ENCODE data around the gene PAM16. TPM values are rescaled to one million over a fixed set of nuclear protein-coding genes. Genes with fewer than 3 reads are reported as not detected.
"Not testable (repeated sequence)": the region's sequence is repeated elsewhere in the genome, so short reads cannot be mapped to it uniquely, and the experiment has no call there.

PAM16 gene
- total RNA-seq (10 to 100 TPM; 41.2 to 53.7 (median 47.4) TPM), total RNA-seq (0.96 to 4.5 (median 2.6) reads per million in 29 experiments)
- 17.1 TPM for total RNA-seq (2013)

- H3K36me3 ChIP-seq (ENCODE audit: control insufficient read depth in 2 of 2, extremely low read depth in 1 of 2, insufficient read depth in 1 of 2, low read length in 1 of 2), result peaks cover 6 to 15% of the 10 kb centered on the region in 2 donors
- WGBS (ENCODE audit: insufficient coverage), result under 1% methylated on average over 72 of the region's 81 CpGs
- Mint-ChIP-seq H3K4me3 (peak within 1 kb of the TSS; percentile 81 to 93 (median 88)), H3K9me3 (no peaks in the 10 kb centered on the region), H3K27me3 (no peaks in the 10 kb centered on the region), H3K4me1 (peaks cover 16 to 41% (median 37%) of the 10 kb centered on the region in 3 donors), H3K36me3 (peaks cover 7% of the 10 kb centered on the region), H3K27ac (peak within 1 kb of the TSS; percentile 87 to 91)
- ChIA-PET CTCF (interaction anchor here (0.5 to 0.7 kb wide), 4 partner anchors 63 to 234 kb away, joined by 3 to 5 read pairs (median 4); partner anchors contain the start of gene TFAP4 (in 1 of the 2)), POLR2A (interaction anchor here in 1 of 2 donors (0.5 to 0.7 kb wide), 4 partner anchors 41 to 388 kb away, joined by 3 to 4 read pairs (median 3); no protein-coding TSS in a partner anchor)
- DNase-seq (peak; percentile 91 to 98 (median 96)), ATAC-seq (replicated peaks in 1 of 4) (peak; percentile 88 to 92 (median 90))
- peaks cover 8 to 30% of the 10 kb centered on the region in 2 experiments for H3K4me1 ChIP-seq (ENCODE audit: control insufficient read depth in 1 of 2, extremely low read depth in 1 of 2, insufficient read depth in 2 of 2, low read length in 2 of 2)
- H3K27me3 ChIP-seq (replicated peaks in 1 of 2; ENCODE audit: control insufficient read depth in 2 of 2, extremely low read depth in 1 of 2, insufficient read depth in 2 of 2, low read length in 1 of 2), result no peaks in the 10 kb centered on the region
- peak within 1 kb of the TSS; percentile 69 to 97 for H3K4me3 ChIP-seq (ENCODE audit: control insufficient read depth in 1 of 2, extremely low read depth in 1 of 2, low read length in 1 of 2)
- peak within 1 kb of the TSS; percentile 61 for H3K27ac ChIP-seq (ENCODE audit: low read length)
- no peaks in the 10 kb centered on the region for H3K9me3 ChIP-seq
Measured at GRCh38 chr16:4350787-4351659, at the start of gene PAM16. Gene PAM16, minus strand, starts transcription at chr16:4351321. Its CDS starts 87 bp downstream, at chr16:4351234.

- Histone ChIP-seq H3K4me1 (ENCODE audit: control insufficient read depth in 1 of 2, extremely low read depth in 1 of 2, insufficient read depth in 2 of 2, low read length in 2 of 2) (peaks cover 0 to 18% of the 10 kb centered on the region in 2 experiments), H3K9me3 (no peaks in the 10 kb centered on the region), H3K27me3 (replicated peaks in 1 of 2; ENCODE audit: control insufficient read depth in 2 of 2, extremely low read depth in 1 of 2, insufficient read depth in 2 of 2, low read length in 1 of 2) (no peaks in the 10 kb centered on the region), H3K27ac (ENCODE audit: low read length) (no peak overlapping the region), H3K36me3 (ENCODE audit: control insufficient read depth in 2 of 2, extremely low read depth in 1 of 2, insufficient read depth in 1 of 2, low read length in 1 of 2) (peaks cover 11 to 71% of the 10 kb centered on the region in 2 donors), H3K4me3 (ENCODE audit: control insufficient read depth in 1 of 2, extremely low read depth in 1 of 2, low read length in 1 of 2) (no peak overlapping the region)
- peak overlapping the region in 1 of 3 donors; percentile 29 for H3K4me3 Mint-ChIP-seq
- ATAC-seq (replicated peaks in 1 of 4), result no peak
- no peaks in the 10 kb centered on the region for H3K9me3 Mint-ChIP-seq
- ChIA-PET POLR2A (interaction anchor here (0.6 to 1.0 kb wide), 3 partner anchors 8 to 16 kb away, joined by 5 to 11 read pairs (median 6); no protein-coding TSS in a partner anchor), CTCF (interaction anchor here in 1 of 2 donors (0.8 to 1.0 kb wide), 2 partner anchors 145 to 174 kb away, joined by 3 read pairs; no protein-coding TSS in a partner anchor)
- H3K36me3 Mint-ChIP-seq, result peaks cover 26% of the 10 kb centered on the region
- H3K27ac Mint-ChIP-seq, result no peak overlapping the region
- H3K4me1 Mint-ChIP-seq, result peaks cover 10 to 20% (median 19%) of the 10 kb centered on the region in 3 donors
- 96% methylated on average over 3 of the region's 9 CpGs for WGBS (ENCODE audit: insufficient coverage)
- DNase-seq, result no peak
- no peaks in the 10 kb centered on the region for H3K27me3 Mint-ChIP-seq
Measured at GRCh38 chr16:4399001-4399730, 48.0 kb upstream of the PAM16 start.

GRCh38 chr16:4395055-4395726 is 44.1 kb upstream of the PAM16 start:
- peak in 1 of 4 experiments; percentile 4 for ATAC-seq (replicated peaks in 1 of 4)
- Histone ChIP-seq H3K36me3 (ENCODE audit: control insufficient read depth in 2 of 2, extremely low read depth in 1 of 2, insufficient read depth in 1 of 2, low read length in 1 of 2) (peaks cover 5 to 72% of the 10 kb centered on the region in 2 donors), H3K9me3 (no peaks in the 10 kb centered on the region), H3K27me3 (replicated peaks in 1 of 2; ENCODE audit: control insufficient read depth in 2 of 2, extremely low read depth in 1 of 2, insufficient read depth in 2 of 2, low read length in 1 of 2) (no peaks in the 10 kb centered on the region), H3K27ac (ENCODE audit: low read length) (no peak overlapping the region), H3K4me1 (ENCODE audit: control insufficient read depth in 1 of 2, extremely low read depth in 1 of 2, insufficient read depth in 2 of 2, low read length in 2 of 2) (peaks cover 0 to 20% of the 10 kb centered on the region in 2 experiments), H3K4me3 (ENCODE audit: control insufficient read depth in 1 of 2, extremely low read depth in 1 of 2, low read length in 1 of 2) (no peak overlapping the region)
- H3K9me3 Mint-ChIP-seq, result no peaks in the 10 kb centered on the region
- H3K27me3 Mint-ChIP-seq, result no peaks in the 10 kb centered on the region
- ChIA-PET POLR2A (interaction anchor here (0.6 to 1.4 kb wide), 3 partner anchors 9 to 150 kb away, joined by 3 read pairs; no protein-coding TSS in a partner anchor), CTCF (interaction anchor here in 1 of 2 donors (0.6 kb wide), 1 partner anchor 221 kb away, joined by 3 read pairs; no protein-coding TSS in a partner anchor)
- peaks cover 5 to 10% (median 7%) of the 10 kb centered on the region in 3 donors for H3K4me1 Mint-ChIP-seq
- H3K4me3 Mint-ChIP-seq, result peak overlapping the region in 1 of 3 donors; percentile 3
- peaks cover 21% of the 10 kb centered on the region for H3K36me3 Mint-ChIP-seq
- DNase-seq, result no peak
- H3K27ac Mint-ChIP-seq, result peak overlapping the region; percentile 16 to 78
- 90% methylated on average over 9 of the region's 9 CpGs for WGBS (ENCODE audit: insufficient coverage)

- peaks cover 19% of the 10 kb centered on the region for H3K36me3 Mint-ChIP-seq
- Histone ChIP-seq H3K36me3 (ENCODE audit: control insufficient read depth in 2 of 2, extremely low read depth in 1 of 2, insufficient read depth in 1 of 2, low read length in 1 of 2) (peaks cover 5 to 76% of the 10 kb centered on the region in 2 donors), H3K4me1 (ENCODE audit: control insufficient read depth in 1 of 2, extremely low read depth in 1 of 2, insufficient read depth in 2 of 2, low read length in 2 of 2) (peaks cover 0 to 20% of the 10 kb centered on the region in 2 experiments)
- H3K27me3 Mint-ChIP-seq; H3K4me3 Mint-ChIP-seq; H3K9me3 Mint-ChIP-seq; H3K27ac ChIP-seq (ENCODE audit: low read length); DNase-seq; H3K9me3 ChIP-seq; H3K27ac Mint-ChIP-seq; H3K4me3 ChIP-seq (ENCODE audit: control insufficient read depth in 1 of 2, extremely low read depth in 1 of 2, low read length in 1 of 2); ATAC-seq (replicated peaks in 1 of 4); POLR2A ChIA-PET; H3K4me1 Mint-ChIP-seq; H3K27me3 ChIP-seq (replicated peaks in 1 of 2; ENCODE audit: control insufficient read depth in 2 of 2, extremely low read depth in 1 of 2, insufficient read depth in 2 of 2, low read length in 1 of 2); CTCF ChIA-PET: not testable (repeated sequence)
- WGBS (ENCODE audit: insufficient coverage), result 96% methylated on average over 10 of the region's 15 CpGs
Measured at GRCh38 chr16:4393850-4394249, 42.7 kb upstream of the PAM16 start.

GRCh38 chr16:4393240-4393600 is 42.1 kb upstream of the PAM16 start:
- Histone ChIP-seq H3K27me3 (replicated peaks in 1 of 2; ENCODE audit: control insufficient read depth in 2 of 2, extremely low read depth in 1 of 2, insufficient read depth in 2 of 2, low read length in 1 of 2) (no peaks in the 10 kb centered on the region), H3K4me1 (ENCODE audit: control insufficient read depth in 1 of 2, extremely low read depth in 1 of 2, insufficient read depth in 2 of 2, low read length in 2 of 2) (peaks cover 0 to 20% of the 10 kb centered on the region in 2 experiments), H3K36me3 (ENCODE audit: control insufficient read depth in 2 of 2, extremely low read depth in 1 of 2, insufficient read depth in 1 of 2, low read length in 1 of 2) (peaks cover 5 to 80% of the 10 kb centered on the region in 2 donors), H3K9me3 (no peaks in the 10 kb centered on the region), H3K4me3 (ENCODE audit: control insufficient read depth in 1 of 2, extremely low read depth in 1 of 2, low read length in 1 of 2) (no peak overlapping the region), H3K27ac (ENCODE audit: low read length) (no peak overlapping the region)
- WGBS (ENCODE audit: insufficient coverage), result 96% methylated on average over 6 of the region's 6 CpGs
- Mint-ChIP-seq H3K27ac (no peak overlapping the region), H3K4me1 (peaks cover 0 to 4% (median 2%) of the 10 kb centered on the region in 3 donors), H3K36me3 (peaks cover 19% of the 10 kb centered on the region), H3K9me3 (no peaks in the 10 kb centered on the region), H3K4me3 (no peak overlapping the region), H3K27me3 (no peaks in the 10 kb centered on the region)
- CTCF ChIA-PET, result no interaction called here
- no peak for DNase-seq
- no peak for ATAC-seq (replicated peaks in 1 of 4)
- POLR2A ChIA-PET, result interaction anchor here in 1 of 2 donors (0.6 kb wide), 1 partner anchor 8 kb away, joined by 3 read pairs; no protein-coding TSS in a partner anchor

Measured in T-cell (primary cell).